GM12875 (cell line): ENCODE results near the gene IRGQ.

Experiments
- H3K4me3 ChIP-seq: one replicate; pipeline ENCODE4 v1.5.1; 2011; ENCODE audit warnings: low read depth, low read length, control low read depth
- TF ChIP-seq, protein P1 (sequence below): IDR thresholded peaks from 2 replicates; pipeline ENCODE4 v1.5.1; 2011; ENCODE audit warnings: low read depth, mild to moderate bottlenecking, control low read depth, inconsistent platforms, low read length, moderate library complexity, borderline replicate concordance; ENCODE audit not compliant: insufficient read depth

The IRGQ gene

GRCh38 chr19:43534816-43535761 lies 60.8 kb downstream of the IRGQ start:
- no peak overlapping the region for H3K4me3 ChIP-seq
- TF ChIP-seq, protein P1, sequence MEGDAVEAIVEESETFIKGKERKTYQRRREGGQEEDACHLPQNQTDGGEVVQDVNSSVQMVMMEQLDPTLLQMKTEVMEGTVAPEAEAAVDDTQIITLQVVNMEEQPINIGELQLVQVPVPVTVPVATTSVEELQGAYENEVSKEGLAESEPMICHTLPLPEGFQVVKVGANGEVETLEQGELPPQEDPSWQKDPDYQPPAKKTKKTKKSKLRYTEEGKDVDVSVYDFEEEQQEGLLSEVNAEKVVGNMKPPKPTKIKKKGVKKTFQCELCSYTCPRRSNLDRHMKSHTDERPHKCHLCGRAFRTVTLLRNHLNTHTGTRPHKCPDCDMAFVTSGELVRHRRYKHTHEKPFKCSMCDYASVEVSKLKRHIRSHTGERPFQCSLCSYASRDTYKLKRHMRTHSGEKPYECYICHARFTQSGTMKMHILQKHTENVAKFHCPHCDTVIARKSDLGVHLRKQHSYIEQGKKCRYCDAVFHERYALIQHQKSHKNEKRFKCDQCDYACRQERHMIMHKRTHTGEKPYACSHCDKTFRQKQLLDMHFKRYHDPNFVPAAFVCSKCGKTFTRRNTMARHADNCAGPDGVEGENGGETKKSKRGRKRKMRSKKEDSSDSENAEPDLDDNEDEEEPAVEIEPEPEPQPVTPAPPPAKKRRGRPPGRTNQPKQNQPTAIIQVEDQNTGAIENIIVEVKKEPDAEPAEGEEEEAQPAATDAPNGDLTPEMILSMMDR: peak; percentile 38; the same call in 1 of the 2 replicates
